ENCODE measurements around the gene RNF150.
"Not testable (repeated sequence)": the region's sequence is repeated elsewhere in the genome, so short reads cannot be mapped to it uniquely, and the experiment has no call there.

Gene RNF150

GRCh38 chr4:140856621-140857062 is 276.6 kb downstream of the RNF150 start:
- DNase-seq: peak; percentile 10

DNA sequence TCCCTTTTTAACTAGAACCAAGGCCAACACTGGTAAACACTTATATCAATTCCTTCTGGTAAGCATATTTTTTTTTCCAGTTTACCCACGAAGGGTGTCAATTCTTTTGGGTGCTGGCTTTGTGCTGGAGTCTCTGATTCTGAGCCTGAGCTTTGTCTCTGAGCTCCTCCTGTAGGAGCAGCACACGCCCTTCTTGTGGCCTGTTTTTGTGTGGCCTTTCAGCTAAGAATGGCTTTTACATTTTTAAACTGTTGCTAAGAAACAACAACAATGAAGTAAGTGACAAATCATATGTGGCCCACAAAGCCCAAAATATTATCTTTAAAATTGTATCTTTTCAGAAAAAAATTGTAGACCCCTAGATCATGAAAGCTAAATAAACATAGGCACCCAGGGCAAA is 279.1 kb downstream of the RNF150 start:
- no peak for DNase-seq

- no peak for DNase-seq
Measured at GRCh38 chr4:140851804-140852203, 281.5 kb downstream of the RNF150 start.

GRCh38 chr4:140851032-140851636 is 282.1 kb downstream of the RNF150 start:
- DNase-seq: peak; percentile 23

- no peak for DNase-seq
Measured at GRCh38 chr4:140849526-140849925, 283.7 kb downstream of the RNF150 start.

DNA sequence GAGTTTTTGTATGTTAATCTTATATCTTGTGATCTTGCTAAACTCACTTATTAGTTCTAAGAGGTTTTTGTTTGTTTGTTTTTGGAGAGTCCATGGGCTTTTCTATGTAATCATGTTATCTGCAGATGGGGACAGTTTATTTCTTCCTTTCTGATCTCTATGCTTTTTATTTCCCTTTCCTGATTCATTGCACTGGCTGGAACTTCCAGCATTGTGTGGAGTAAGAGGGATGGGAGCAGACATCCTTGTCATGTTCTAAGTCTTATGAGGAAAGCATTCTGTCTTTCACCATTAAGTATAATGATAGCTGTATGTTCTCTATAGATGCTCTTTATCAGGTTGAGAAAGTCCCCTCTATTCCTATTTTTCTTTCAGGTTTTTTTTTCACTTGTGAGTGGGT is 286.5 kb downstream of the RNF150 start:
- DNase-seq: no peak

- no peak for DNase-seq
Measured at GRCh38 chr4:140844061-140844460, 289.2 kb downstream of the RNF150 start.

DNA sequence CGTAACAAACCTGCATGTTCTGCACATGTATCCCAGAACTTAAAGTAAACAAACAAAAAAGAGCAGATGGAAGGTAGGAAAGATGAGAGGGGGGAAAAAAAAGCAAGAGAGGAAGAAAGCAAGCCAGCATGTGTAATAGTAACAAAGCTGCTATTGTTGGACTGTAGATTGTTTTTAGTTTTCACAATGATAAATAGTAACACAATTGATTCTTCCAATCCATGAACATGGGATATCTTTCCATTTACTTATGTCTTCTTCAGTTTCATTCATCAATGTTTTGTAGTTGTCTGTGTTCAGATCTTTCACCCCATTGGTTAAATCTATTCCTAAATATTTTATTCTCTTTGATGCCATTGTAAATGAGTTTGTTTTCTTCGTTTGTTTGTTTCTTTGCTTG is 292.1 kb downstream of the RNF150 start:
- no peak for DNase-seq

DNA sequence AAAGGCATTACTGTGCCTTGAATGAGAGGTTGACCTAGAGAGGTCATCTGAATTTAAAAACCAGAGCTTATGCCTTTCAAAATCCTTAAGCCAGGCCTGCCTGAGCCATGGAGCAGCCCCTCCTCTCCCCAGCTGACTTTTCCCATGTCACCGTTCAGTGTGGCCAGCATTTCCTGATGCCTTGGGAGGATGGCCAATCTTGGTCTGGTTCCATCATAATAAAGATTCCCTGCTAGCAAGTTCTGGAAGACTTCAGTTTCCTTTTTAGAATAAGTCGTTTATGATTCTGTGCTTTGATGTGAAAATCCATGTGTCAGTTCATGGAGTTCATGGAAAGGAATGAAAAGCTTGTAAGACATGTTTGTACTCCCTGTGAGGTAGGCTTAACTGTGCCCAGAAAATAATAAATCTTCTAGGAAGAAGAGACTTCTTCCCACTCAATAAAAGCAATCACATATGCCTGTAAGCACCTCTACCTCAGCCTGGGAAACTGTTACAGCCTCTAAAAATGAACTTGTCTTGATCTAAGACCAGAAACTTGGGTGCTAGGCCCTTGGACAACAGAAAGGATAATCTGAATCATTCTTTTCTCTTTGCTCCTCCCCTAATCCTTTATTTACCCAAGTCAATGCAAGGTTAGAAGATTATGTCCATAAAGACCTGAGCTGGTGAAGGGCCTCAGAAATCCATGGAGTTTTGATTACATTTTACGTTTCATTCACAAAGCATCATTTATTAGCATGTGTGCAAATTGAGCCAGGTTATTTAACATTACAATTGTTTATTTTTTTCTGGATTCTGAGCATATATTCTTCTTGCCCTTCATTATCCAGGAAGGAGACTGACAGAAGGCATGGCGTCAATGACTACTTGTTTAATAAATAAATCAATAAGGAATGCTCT is 293.1 kb downstream of the RNF150 start:
- no peak for DNase-seq

GRCh38 chr4:140839406-140839805 is 293.9 kb downstream of the RNF150 start:
- no peak for DNase-seq

GRCh38 chr4:140837736-140838135 is 295.5 kb downstream of the RNF150 start:
- DNase-seq: no peak

GRCh38 chr4:140834839-140835495 is 298.3 kb downstream of the RNF150 start:
- DNase-seq: no peak

GRCh38 chr4:140833280-140833679 is 300.0 kb downstream of the RNF150 start:
- DNase-seq: no peak

DNA sequence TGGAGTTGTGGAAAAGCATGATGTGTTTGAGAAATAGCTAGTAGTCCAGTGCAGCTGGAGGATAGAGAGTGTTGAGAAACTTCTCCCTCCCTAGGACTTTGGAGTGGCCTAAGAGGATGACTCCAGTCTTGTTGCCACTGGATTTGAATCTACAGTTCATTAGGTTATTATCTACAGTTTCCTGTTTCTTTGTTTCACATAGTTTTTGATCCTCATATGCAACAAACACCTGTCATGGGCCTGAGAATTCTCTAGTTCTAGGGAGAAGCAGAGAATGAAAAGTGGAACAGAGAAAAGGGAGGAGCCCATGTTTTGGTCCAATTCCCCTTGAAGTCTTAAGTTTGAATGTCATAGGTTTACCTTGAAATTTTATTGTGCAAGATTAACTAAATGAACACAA is 303.4 kb downstream of the RNF150 start:
- DNase-seq: no peak

- no peak for DNase-seq
Measured at GRCh38 chr4:140826701-140827027, 306.6 kb downstream of the RNF150 start.

DNA sequence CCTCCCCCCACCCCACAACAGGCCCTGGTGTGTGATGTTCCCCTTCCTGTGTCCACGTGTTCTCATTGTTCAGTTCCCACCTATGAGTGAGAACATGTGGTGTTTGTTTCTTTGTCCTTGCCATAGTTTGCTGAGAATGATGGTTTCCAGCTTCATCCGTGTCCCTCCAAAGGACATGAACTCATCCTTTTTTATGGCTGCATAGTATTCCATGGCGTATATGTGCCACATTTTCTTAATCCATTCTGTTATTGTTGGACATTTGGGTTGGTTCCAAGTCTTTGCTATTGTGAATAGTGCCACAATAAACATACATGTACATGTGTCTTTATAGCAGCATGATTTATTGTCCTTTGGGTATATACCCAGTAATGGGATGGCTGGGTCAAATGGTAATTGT is 312.7 kb downstream of the RNF150 start:
- DNase-seq: not testable (repeated sequence)

- DNase-seq: no peak
Measured at GRCh38 chr4:140819610-140820009, 313.7 kb downstream of the RNF150 start.

GRCh38 chr4:140818433-140818832 is 314.8 kb downstream of the RNF150 start:
- no peak for DNase-seq

DNA sequence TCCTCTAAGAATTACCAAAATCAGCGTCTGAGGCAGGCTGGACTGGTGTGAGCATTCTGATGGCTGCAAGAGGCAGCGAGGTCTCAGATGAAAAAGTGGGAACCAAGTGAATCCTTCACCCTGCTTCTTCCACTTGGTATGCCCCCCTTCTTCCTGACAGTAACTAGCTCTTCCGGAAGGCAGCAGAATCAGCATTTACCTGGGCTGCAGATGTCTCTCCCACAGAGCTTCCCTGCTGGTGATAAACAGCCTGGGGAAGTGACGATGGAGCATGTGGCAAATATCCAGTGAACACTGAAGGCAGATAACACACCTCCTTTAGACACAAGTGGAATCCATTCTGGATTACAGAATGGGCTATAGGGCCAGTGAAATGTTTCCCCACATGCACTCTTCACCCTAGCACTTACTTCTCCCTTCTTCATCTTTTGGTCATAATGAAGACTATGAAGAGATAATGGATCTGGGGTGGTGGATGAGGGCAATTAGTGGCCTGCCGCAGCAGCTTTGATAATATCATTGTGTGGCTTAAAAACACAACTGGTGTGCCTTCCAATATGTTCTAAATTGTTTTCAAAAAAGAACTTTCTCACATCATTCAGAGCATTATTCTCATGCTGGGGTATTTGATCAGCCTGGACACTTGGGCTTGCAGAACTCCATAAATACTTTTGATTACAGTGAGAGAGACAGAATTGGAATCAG is 316.3 kb downstream of the RNF150 start:
- DNase-seq: no peak

- DNase-seq: no peak
Measured at GRCh38 chr4:140813804-140814203, 319.5 kb downstream of the RNF150 start.

GRCh38 chr4:140812916-140813315 is 320.4 kb downstream of the RNF150 start:
- no peak for DNase-seq

DNA sequence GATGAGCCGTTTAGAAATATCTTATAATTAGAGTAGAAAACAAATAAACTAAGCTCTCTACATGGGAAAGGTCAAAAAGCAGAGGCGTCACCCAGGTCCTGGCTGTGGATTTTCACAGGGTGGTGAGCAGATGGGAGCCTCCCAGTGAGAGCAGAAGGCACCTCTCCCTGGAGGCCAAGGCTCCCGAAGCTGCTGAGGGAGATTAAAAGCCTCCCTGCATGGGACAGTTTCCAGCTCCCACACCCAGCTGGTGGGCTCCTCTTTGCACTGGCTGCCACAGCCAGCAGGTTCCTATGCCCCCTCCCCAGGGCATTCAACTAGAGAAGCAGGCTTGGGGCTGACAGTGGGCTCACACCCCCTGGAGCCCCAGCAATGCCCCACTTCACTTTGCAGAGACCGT is 321.8 kb downstream of the RNF150 start:
- no peak for DNase-seq

DNA sequence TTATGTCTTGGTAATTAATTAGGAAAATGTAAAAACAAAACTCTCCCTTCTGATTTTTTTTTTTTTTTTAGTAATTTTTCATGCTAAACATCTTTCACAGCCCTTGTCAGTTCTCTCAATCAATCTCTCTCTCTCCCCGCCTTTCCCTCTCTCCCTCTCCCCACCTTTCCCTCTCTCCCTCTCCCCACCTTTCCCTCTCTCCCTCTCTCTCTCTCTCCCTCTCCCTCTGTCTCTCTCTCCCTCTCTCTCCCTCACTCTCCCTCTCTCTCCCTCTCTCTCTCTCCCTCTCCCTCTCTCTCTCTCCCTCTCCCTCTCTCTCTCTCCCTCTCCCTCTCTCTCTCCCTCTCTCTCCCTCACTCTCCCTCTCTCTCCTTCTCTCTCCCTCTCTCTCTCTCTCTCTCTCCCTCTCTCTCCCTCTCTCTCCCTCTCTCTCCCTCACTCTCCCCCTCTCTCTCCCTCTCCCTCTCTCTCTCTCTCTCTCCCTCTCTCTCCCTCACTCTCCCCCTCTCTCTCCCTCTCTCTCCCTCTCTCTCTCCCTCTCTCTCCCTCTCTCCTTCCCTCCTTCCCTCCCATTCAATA is 322.6 kb downstream of the RNF150 start:
- DNase-seq: not testable (repeated sequence)
